ENCODE data around the gene SORCS2. TPM values are rescaled to one million over a fixed set of nuclear protein-coding genes. Genes with fewer than 3 reads are reported as not detected.

Gene SORCS2
- total and polyA plus RNA-seq, 2 of the 8 experiments (the other 6 are each of a cell fraction or from before 2014, with no cell fraction given): 0.36 to 1.8 TPM

- TF ChIP-seq ATF2 (IDR thresholded peaks at IDR 0.05; ENCODE audit: low read length): no peak
- no peak for TF ChIP-seq RFX5 (IDR thresholded peaks at IDR 0.05; ENCODE audit: borderline replicate concordance, low read depth, low read length)
- no peak for TF ChIP-seq BCL11A (IDR thresholded peaks at IDR 0.05; ENCODE audit: low read depth in 2 of 2, low read length in 2 of 2)
- TF ChIP-seq TBP (IDR thresholded peaks at IDR 0.05; ENCODE audit: low read depth, low read length): no peak
- no peak for TF ChIP-seq BRCA1 (IDR thresholded peaks at IDR 0.05; ENCODE audit: low read depth, low read length)
Observed at GRCh38 chr4:7587433-7588405, 395.4 kb downstream of the SORCS2 start (continued).
